Endothelial cell of umbilical vein (primary cell): ENCODE measurements around the gene SLC44A4. TPM values are rescaled to one million over a fixed set of nuclear protein-coding genes. Genes with fewer than 3 reads are reported as not detected.

ENCODE experiments used
- BruUV-seq: library from RNA; stranded (reverse); fragments of 400-500 nt; replicated peaks from 2 replicates; lab custom pipeline; 2021; lab: Mats Ljungman, UMichigan
- CTCF ChIA-PET: fragments of 300-600, 350-600 bp; sonication (Branson Sonifier 250); formaldehyde crosslinking; loops from one replicate; lab custom pipeline; 2021; ENCODE audit warnings: antibody characterized with exemption, inconsistent platforms; lab: Charles Lee
- POLR2A ChIA-PET: fragments of 300-600, 350-600 bp; sonication (Branson Sonifier 250); formaldehyde crosslinking; loops from one replicate; lab custom pipeline; 2021; ENCODE audit warnings: antibody characterized with exemption, inconsistent platforms; lab: Charles Lee
- DNase-seq: peaks from one replicate; pipeline ENCODE4 v3.0.0-alpha.2; 2011; ENCODE audit warnings: low read depth, low spot score
- FAIRE-seq: peaks from 2 replicates; lab custom pipeline; 2011; peaks lifted over from hg19 to GRCh38; lab: Jason Lieb, UNC
- H2AFZ ChIP-seq: 2 replicates; pipeline ENCODE4 v1.6.0; 2012; ENCODE audit warnings: low read depth, low read length, control low read depth, inconsistent platforms
- H3K27ac ChIP-seq: 2 replicates; pipeline ENCODE4 v1.5.1; 2011; ENCODE audit warnings: low read depth, mild to moderate bottlenecking, control low read depth, low read length, moderate library complexity; ENCODE audit not compliant: insufficient read depth
- H3K27me3 ChIP-seq, 2 experiments: 2 replicates each; pipeline versions ENCODE4 v1.6.0 to v1.6.1; 2011; ENCODE audit warnings: low read length in 2 of 2, mixed read lengths in 1 of 2; ENCODE audit not compliant: control insufficient read depth in 2 of 2, insufficient read depth in 2 of 2
- H3K36me3 ChIP-seq, 2 experiments: 2 replicates in 1 of 2; 3 replicates in 1 of 2; pipeline ENCODE4 v1.5.1; 2011; ENCODE audit warnings: low read length in 2 of 2, mild to moderate bottlenecking in 1 of 2, moderate library complexity in 1 of 2; ENCODE audit not compliant: control insufficient read depth in 2 of 2, insufficient read depth in 2 of 2; ENCODE audit errors: extremely low read depth in 1 of 2
- H3K4me1 ChIP-seq: 3 replicates; pipeline ENCODE4 v1.5.1; 2011; ENCODE audit warnings: mild to moderate bottlenecking, low read length; ENCODE audit not compliant: control insufficient read depth, insufficient read depth; ENCODE audit errors: extremely low read depth
- H3K4me2 ChIP-seq: 2 replicates; pipeline ENCODE4 v1.6.1; 2011; ENCODE audit warnings: low read length, control low read depth, mixed read lengths; ENCODE audit not compliant: insufficient read depth
- H3K4me3 ChIP-seq, 3 experiments: fragments of 200-600 bp in 1 of 3; sonication (generic), shearing (Covaris generic) in 1 of 3; replicated peaks in 1 of 3; 2 replicates each; pipeline ENCODE4 v1.5.1; 2011 to 2016; ENCODE audit warnings: control low read depth in 3 of 3, low read length in 3 of 3, mild to moderate bottlenecking in 2 of 3, inconsistent platforms in 1 of 3, low read depth in 1 of 3, moderate library complexity in 1 of 3; ENCODE audit not compliant: insufficient read depth in 1 of 3
- H3K79me2 ChIP-seq: 2 replicates; pipeline ENCODE4 v1.6.0; 2012; ENCODE audit warnings: low read length, inconsistent platforms; ENCODE audit not compliant: control insufficient read depth, insufficient read depth
- H3K9ac ChIP-seq: replicated peaks from 2 replicates; pipeline ENCODE3; 2011; ENCODE audit warnings: low read length, control low read depth; ENCODE audit not compliant: insufficient read depth; ENCODE audit errors: extremely low read depth
- H3K9me1 ChIP-seq: replicated peaks from 3 replicates; pipeline ENCODE4 v1.6.0; 2011; ENCODE audit warnings: mild to moderate bottlenecking, low read length; ENCODE audit not compliant: control insufficient read depth, insufficient read depth; ENCODE audit errors: extremely low read depth
- H3K9me3 ChIP-seq: replicated peaks from 2 replicates; pipeline ENCODE4 v1.5.1; 2012; ENCODE audit warnings: low read length, inconsistent platforms; ENCODE audit not compliant: control insufficient read depth, insufficient read depth
- H4K20me1 ChIP-seq: replicated peaks from 2 replicates; pipeline ENCODE3; 2011; ENCODE audit warnings: mild to moderate bottlenecking, low read length; ENCODE audit not compliant: control insufficient read depth, insufficient read depth; ENCODE audit errors: extremely low read depth
- JUN ChIP-seq: IDR thresholded peaks from 2 replicates; pipeline ENCODE4 v1.6.1; 2011; ENCODE audit warnings: borderline replicate concordance, low read depth; ENCODE audit not compliant: insufficient read length, insufficient read depth
- MYC ChIP-seq: IDR thresholded peaks from one replicate; pipeline ENCODE4 v1.6.1; 2011; ENCODE audit warnings: mild to moderate bottlenecking, low read depth, low read length
- POLR2A ChIP-seq: IDR thresholded peaks from 2 replicates; pipeline ENCODE4 v1.6.1; 2012; ENCODE audit warnings: low read depth, mild to moderate bottlenecking, control low read depth, low read length
- POLR2AphosphoS5 ChIP-seq: IDR thresholded peaks from 2 replicates; pipeline ENCODE4 v1.6.1; 2012; ENCODE audit warnings: low read depth, mild to moderate bottlenecking, control low read depth, low read length, moderate library complexity; ENCODE audit not compliant: insufficient read depth
- dilution Hi-C: fragments of 300-500 bp; cut with MboI; formaldehyde crosslinking; loops from one replicate; pipeline ENCODE4 v1.15.0; 2019; ENCODE audit warnings: low sequenced_read_pairs; ENCODE audit not compliant: extremely low pct_ligation_motif_present
- intact Hi-C: fragments of 100-400 bp; cut with micrococcal nuclease; formaldehyde crosslinking; loops from one replicate; pipeline ENCODE4 v1.10.0; 2022
- polyA plus RNA-seq, 4 experiments: library from polyadenylated mRNA; depleted of rRNA in 3 of 4; stranded (reverse) in 3 of 4; unstranded in 1 of 4; fragments of >200 nt; gene quantifications; 2 replicates each; pipeline versions ENCODE4 v1.2.1 to v1.2.3, GENCODE V29; 2011 to 2012; ENCODE audit warnings: missing spikeins in 1 of 4
- total RNA-seq: library from RNA; stranded (reverse); gene quantifications from 2 replicates; pipeline ENCODE4 v1.2.3, GENCODE V29; 2021
- TF ChIP-seq, protein P1 (sequence below): IDR thresholded peaks from 2 replicates; pipeline ENCODE4 v1.6.1; 2011; ENCODE audit not compliant: insufficient read depth, insufficient read length
- TF ChIP-seq, protein P2 (sequence below), 2 donors: IDR thresholded peaks; 1 replicate in 1 of 2; 2 replicates in 1 of 2; pipeline ENCODE4 v1.5.1; 2011; ENCODE audit warnings: low read length in 2 of 2, mild to moderate bottlenecking in 2 of 2, moderate library complexity in 2 of 2, control low read depth in 1 of 2, inconsistent platforms in 1 of 2, low read depth in 1 of 2; ENCODE audit not compliant: insufficient read depth in 1 of 2; ENCODE audit errors: extremely low read depth in 1 of 2

Gene SLC44A4
- total and polyA plus RNA-seq, 2 donors (not counting 3 experiments of a cell fraction or from before 2014, with no cell fraction given): 0.84 to 1.1 TPM

DNA sequence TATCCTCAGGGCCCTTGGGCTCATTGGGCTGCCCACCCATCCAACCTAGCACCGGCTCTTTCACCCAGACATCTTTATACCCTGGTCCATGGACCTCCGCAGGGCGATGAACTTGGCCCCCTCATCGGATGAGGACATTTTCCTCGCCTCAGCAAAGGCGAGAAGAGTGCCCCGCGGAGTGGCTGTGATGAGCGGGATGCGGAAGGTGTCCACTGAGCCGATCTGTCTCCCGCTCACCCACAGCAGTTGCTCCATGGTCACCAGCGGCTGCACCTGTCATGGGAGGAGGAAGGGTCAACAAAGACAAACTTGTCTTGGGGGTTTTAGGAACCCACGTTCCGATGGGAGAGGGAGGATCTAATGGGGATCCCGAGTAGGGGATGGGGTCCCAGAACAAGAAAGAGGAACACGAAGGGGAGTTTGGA is 16.9 kb downstream of the SLC44A4 start:
- Histone ChIP-seq H3K9ac (peak overlapping the region; percentile 81), H3K27ac (peak overlapping the region; percentile 68), H3K9me1 (no peaks in the 10 kb centered on the region), H2AFZ (peak overlapping the region; percentile 71), H3K9me3 (no peaks in the 10 kb centered on the region), H3K27me3 (no peaks in the 10 kb centered on the region), H3K79me2 (peaks cover 4% of the 10 kb centered on the region), H3K4me3 (peak overlapping the region; percentile 60 to 88 (median 68)), H3K4me2 (peak overlapping the region; percentile 55), H3K36me3 (peaks cover 3 to 20% of the 10 kb centered on the region in 2 experiments), H4K20me1 (no peaks in the 10 kb centered on the region), H3K4me1 (peaks cover 7% of the 10 kb centered on the region)
- intact Hi-C loops (loop anchor here (2.0 kb wide), 1 partner anchor 35 kb away; the partner anchor contains the start of gene HSPA1B), dilution Hi-C loops (no loop called here)
- TF ChIP-seq POLR2AphosphoS5: no peak
- TF ChIP-seq MYC: no peak
- TF ChIP-seq, protein P1, sequence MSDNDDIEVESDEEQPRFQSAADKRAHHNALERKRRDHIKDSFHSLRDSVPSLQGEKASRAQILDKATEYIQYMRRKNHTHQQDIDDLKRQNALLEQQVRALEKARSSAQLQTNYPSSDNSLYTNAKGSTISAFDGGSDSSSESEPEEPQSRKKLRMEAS: no peak
- TF ChIP-seq JUN: no peak
- TF ChIP-seq, protein P2, sequence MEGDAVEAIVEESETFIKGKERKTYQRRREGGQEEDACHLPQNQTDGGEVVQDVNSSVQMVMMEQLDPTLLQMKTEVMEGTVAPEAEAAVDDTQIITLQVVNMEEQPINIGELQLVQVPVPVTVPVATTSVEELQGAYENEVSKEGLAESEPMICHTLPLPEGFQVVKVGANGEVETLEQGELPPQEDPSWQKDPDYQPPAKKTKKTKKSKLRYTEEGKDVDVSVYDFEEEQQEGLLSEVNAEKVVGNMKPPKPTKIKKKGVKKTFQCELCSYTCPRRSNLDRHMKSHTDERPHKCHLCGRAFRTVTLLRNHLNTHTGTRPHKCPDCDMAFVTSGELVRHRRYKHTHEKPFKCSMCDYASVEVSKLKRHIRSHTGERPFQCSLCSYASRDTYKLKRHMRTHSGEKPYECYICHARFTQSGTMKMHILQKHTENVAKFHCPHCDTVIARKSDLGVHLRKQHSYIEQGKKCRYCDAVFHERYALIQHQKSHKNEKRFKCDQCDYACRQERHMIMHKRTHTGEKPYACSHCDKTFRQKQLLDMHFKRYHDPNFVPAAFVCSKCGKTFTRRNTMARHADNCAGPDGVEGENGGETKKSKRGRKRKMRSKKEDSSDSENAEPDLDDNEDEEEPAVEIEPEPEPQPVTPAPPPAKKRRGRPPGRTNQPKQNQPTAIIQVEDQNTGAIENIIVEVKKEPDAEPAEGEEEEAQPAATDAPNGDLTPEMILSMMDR (IDR thresholded peaks at IDR 0.05; ENCODE audit: extremely low read depth in 1 of 2, insufficient read depth in 1 of 2, low read depth in 1 of 2, low read length in 2 of 2): no peak
- no peak for TF ChIP-seq POLR2A
- BruUV-seq: no TSS peak
- DNase-seq: no peak
- CTCF ChIA-PET: no interaction called here
- FAIRE-seq: no peak
- POLR2A ChIA-PET: interaction anchor here (1.1 to 1.5 kb wide), 2 partner anchors 34 to 47 kb away, joined by 7 to 12 read pairs; partner anchors contain the start of genes HSPA1A, HSPA1B and HSPA1L

DNA sequence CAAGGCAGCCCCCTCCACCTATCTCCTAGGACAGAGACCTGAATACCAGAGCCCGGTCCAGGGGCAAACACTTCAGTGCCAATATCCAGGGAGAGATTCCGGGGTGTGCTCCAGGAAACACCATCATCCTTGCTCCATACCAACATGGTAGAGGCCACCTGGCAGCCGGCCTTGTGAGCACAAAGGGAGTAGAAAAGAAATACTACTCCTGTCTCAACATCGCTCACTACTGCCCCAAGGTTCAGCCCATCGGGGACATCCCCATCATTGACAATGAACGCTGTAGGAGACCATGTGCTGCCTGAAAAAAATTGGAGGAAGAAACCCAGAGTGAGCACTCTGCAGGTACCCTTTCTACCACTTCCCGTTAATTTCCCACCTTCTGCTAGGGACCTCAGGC is 17.6 kb downstream of the SLC44A4 start:
- TF ChIP-seq, protein P2 (IDR thresholded peaks at IDR 0.05; ENCODE audit: extremely low read depth in 1 of 2, insufficient read depth in 1 of 2, low read depth in 1 of 2, low read length in 2 of 2): no peak
- Histone ChIP-seq H3K9me3 (no peaks in the 10 kb centered on the region), H2AFZ (no peak overlapping the region), H3K36me3 (peaks cover 3 to 20% of the 10 kb centered on the region in 2 experiments), H3K4me1 (peaks cover 7% of the 10 kb centered on the region), H4K20me1 (no peaks in the 10 kb centered on the region), H3K79me2 (peaks cover 4% of the 10 kb centered on the region), H3K27ac (no peak overlapping the region), H3K4me3 (no peak overlapping the region), H3K9ac (no peak overlapping the region), H3K9me1 (no peaks in the 10 kb centered on the region), H3K4me2 (no peak overlapping the region), H3K27me3 (no peaks in the 10 kb centered on the region)
- ChIA-PET CTCF (no interaction called here), POLR2A (no interaction called here)
- DNase-seq (no peak), FAIRE-seq (no peak)
- BruUV-seq: no TSS peak
- dilution Hi-C loops (no loop called here), intact Hi-C loops (no loop called here)
